Endothelial cell of umbilical vein (primary cell): ENCODE measurements around the gene TPK1. TPM values are rescaled to one million over a fixed set of nuclear protein-coding genes. Genes with fewer than 3 reads are reported as not detected.
A peak's percentile ranks its signal among the peaks of the same experiment; 100 is the strongest.

Experiments
- Bru-seq: library from RNA; stranded (reverse); fragments of 400-500 nt; gene quantifications from one replicate; lab custom pipeline; 2021; lab: Mats Ljungman, UMichigan
- BruChase-seq, 2 experiments: library from RNA; stranded (reverse); fragments of 400-500 nt; gene quantifications; one replicate each; lab custom pipeline; 2021; lab: Mats Ljungman, UMichigan
- BruUV-seq: library from RNA; stranded (reverse); fragments of 400-500 nt; replicated peaks from 2 replicates; lab custom pipeline; 2021; lab: Mats Ljungman, UMichigan
- CTCF ChIA-PET: fragments of 300-600, 350-600 bp; sonication (Branson Sonifier 250); formaldehyde crosslinking; loops from one replicate; lab custom pipeline; 2021; ENCODE audit warnings: antibody characterized with exemption, inconsistent platforms; lab: Charles Lee
- POLR2A ChIA-PET: fragments of 300-600, 350-600 bp; sonication (Branson Sonifier 250); formaldehyde crosslinking; loops from one replicate; lab custom pipeline; 2021; ENCODE audit warnings: antibody characterized with exemption, inconsistent platforms; lab: Charles Lee
- DNase-seq: peaks from one replicate; pipeline ENCODE4 v3.0.0-alpha.2; 2011; ENCODE audit warnings: low read depth, low spot score
- FAIRE-seq: peaks from 2 replicates; lab custom pipeline; 2011; peaks lifted over from hg19 to GRCh38; lab: Jason Lieb, UNC
- H2AFZ ChIP-seq: 2 replicates; pipeline ENCODE4 v1.6.0; 2012; ENCODE audit warnings: low read depth, low read length, control low read depth, inconsistent platforms
- H3K27ac ChIP-seq: 2 replicates; pipeline ENCODE4 v1.5.1; 2011; ENCODE audit warnings: low read depth, mild to moderate bottlenecking, control low read depth, low read length, moderate library complexity; ENCODE audit not compliant: insufficient read depth
- H3K27me3 ChIP-seq, 2 experiments: 2 replicates each; pipeline versions ENCODE4 v1.6.0 to v1.6.1; 2011; ENCODE audit warnings: low read length in 2 of 2, mixed read lengths in 1 of 2; ENCODE audit not compliant: control insufficient read depth in 2 of 2, insufficient read depth in 2 of 2
- H3K36me3 ChIP-seq, 2 experiments: 2 replicates in 1 of 2; 3 replicates in 1 of 2; pipeline ENCODE4 v1.5.1; 2011; ENCODE audit warnings: low read length in 2 of 2, mild to moderate bottlenecking in 1 of 2, moderate library complexity in 1 of 2; ENCODE audit not compliant: control insufficient read depth in 2 of 2, insufficient read depth in 2 of 2; ENCODE audit errors: extremely low read depth in 1 of 2
- H3K4me1 ChIP-seq: 3 replicates; pipeline ENCODE4 v1.5.1; 2011; ENCODE audit warnings: mild to moderate bottlenecking, low read length; ENCODE audit not compliant: control insufficient read depth, insufficient read depth; ENCODE audit errors: extremely low read depth
- H3K4me2 ChIP-seq: 2 replicates; pipeline ENCODE4 v1.6.1; 2011; ENCODE audit warnings: low read length, control low read depth, mixed read lengths; ENCODE audit not compliant: insufficient read depth
- H3K4me3 ChIP-seq, 3 experiments: fragments of 200-600 bp in 1 of 3; sonication (generic), shearing (Covaris generic) in 1 of 3; replicated peaks in 1 of 3; 2 replicates each; pipeline ENCODE4 v1.5.1; 2011 to 2016; ENCODE audit warnings: control low read depth in 3 of 3, low read length in 3 of 3, mild to moderate bottlenecking in 2 of 3, inconsistent platforms in 1 of 3, low read depth in 1 of 3, moderate library complexity in 1 of 3; ENCODE audit not compliant: insufficient read depth in 1 of 3
- H3K79me2 ChIP-seq: 2 replicates; pipeline ENCODE4 v1.6.0; 2012; ENCODE audit warnings: low read length, inconsistent platforms; ENCODE audit not compliant: control insufficient read depth, insufficient read depth
- H3K9ac ChIP-seq: replicated peaks from 2 replicates; pipeline ENCODE3; 2011; ENCODE audit warnings: low read length, control low read depth; ENCODE audit not compliant: insufficient read depth; ENCODE audit errors: extremely low read depth
- H3K9me1 ChIP-seq: replicated peaks from 3 replicates; pipeline ENCODE4 v1.6.0; 2011; ENCODE audit warnings: mild to moderate bottlenecking, low read length; ENCODE audit not compliant: control insufficient read depth, insufficient read depth; ENCODE audit errors: extremely low read depth
- H3K9me3 ChIP-seq: replicated peaks from 2 replicates; pipeline ENCODE4 v1.5.1; 2012; ENCODE audit warnings: low read length, inconsistent platforms; ENCODE audit not compliant: control insufficient read depth, insufficient read depth
- H4K20me1 ChIP-seq: replicated peaks from 2 replicates; pipeline ENCODE3; 2011; ENCODE audit warnings: mild to moderate bottlenecking, low read length; ENCODE audit not compliant: control insufficient read depth, insufficient read depth; ENCODE audit errors: extremely low read depth
- FOS ChIP-seq: IDR thresholded peaks from 2 replicates; pipeline ENCODE4 v1.6.1; 2011; ENCODE audit warnings: mild to moderate bottlenecking, low read length, moderate library complexity, borderline replicate concordance; ENCODE audit not compliant: insufficient read depth
- GATA2 ChIP-seq: IDR thresholded peaks from 2 replicates; pipeline ENCODE4 v1.7.0; 2011; ENCODE audit warnings: low read depth, mild to moderate bottlenecking, moderate library complexity, mixed read lengths, low read length; ENCODE audit not compliant: insufficient read length, insufficient read depth
- POLR2A ChIP-seq: IDR thresholded peaks from 2 replicates; pipeline ENCODE4 v1.6.1; 2012; ENCODE audit warnings: low read depth, mild to moderate bottlenecking, control low read depth, low read length
- POLR2AphosphoS5 ChIP-seq: IDR thresholded peaks from 2 replicates; pipeline ENCODE4 v1.6.1; 2012; ENCODE audit warnings: low read depth, mild to moderate bottlenecking, control low read depth, low read length, moderate library complexity; ENCODE audit not compliant: insufficient read depth
- dilution Hi-C: fragments of 300-500 bp; cut with MboI; formaldehyde crosslinking; loops from one replicate; pipeline ENCODE4 v1.15.0; 2019; ENCODE audit warnings: low sequenced_read_pairs; ENCODE audit not compliant: extremely low pct_ligation_motif_present
- intact Hi-C: fragments of 100-400 bp; cut with micrococcal nuclease; formaldehyde crosslinking; loops from one replicate; pipeline ENCODE4 v1.10.0; 2022
- long read RNA-seq: library from polyadenylated mRNA; stranded (forward); transcript quantifications from one replicate; pipeline ENCODE4 v2.0.0, GENCODE V29; 2021
- polyA minus RNA-seq, 3 experiments: library from RNA; depleted of rRNA, polyadenylated mRNA; stranded (reverse); fragments of >200 nt; gene quantifications; 1 replicate in 1 of 3; 2 replicates in 2 of 3; pipeline ENCODE4 v1.2.3, GENCODE V29; 2011
- polyA plus RNA-seq, 4 experiments: library from polyadenylated mRNA; depleted of rRNA in 3 of 4; stranded (reverse) in 3 of 4; unstranded in 1 of 4; fragments of >200 nt; gene quantifications; 2 replicates each; pipeline versions ENCODE4 v1.2.1 to v1.2.3, GENCODE V29; 2011 to 2012; ENCODE audit warnings: missing spikeins in 1 of 4
- total RNA-seq: library from RNA; stranded (reverse); gene quantifications from 2 replicates; pipeline ENCODE4 v1.2.3, GENCODE V29; 2021
- TF ChIP-seq, protein P1 (sequence below), 2 donors: IDR thresholded peaks; 1 replicate in 1 of 2; 2 replicates in 1 of 2; pipeline ENCODE4 v1.5.1; 2011; ENCODE audit warnings: low read length in 2 of 2, mild to moderate bottlenecking in 2 of 2, moderate library complexity in 2 of 2, control low read depth in 1 of 2, inconsistent platforms in 1 of 2, low read depth in 1 of 2; ENCODE audit not compliant: insufficient read depth in 1 of 2; ENCODE audit errors: extremely low read depth in 1 of 2
- TF ChIP-seq, protein P2 (sequence below): IDR thresholded peaks from 2 replicates; pipeline ENCODE4 v1.6.1; 2011; ENCODE audit not compliant: insufficient read depth, insufficient read length

The TPK1 gene
- total RNA-seq, result 8.3 and 9.3 TPM in 2 replicates
- 6.9 and 7.5 TPM in 2 replicates for polyA plus RNA-seq
- polyA plus RNA-seq (2011; cell fraction: cytosol; rRNA removed), result 6.1 and 6.6 TPM in 2 replicates
- 4.7 and 8.0 TPM in 2 replicates for polyA plus RNA-seq (2011; cell fraction: nucleus; rRNA removed)
- polyA plus RNA-seq (2012), result 7.4 and 10.3 TPM in 2 replicates
- 20.2 and 25.8 TPM in 2 replicates for polyA minus RNA-seq
- polyA minus RNA-seq (2011; cell fraction: cytosol; rRNA and poly(A)+ RNA removed), result 1.3 TPM
- polyA minus RNA-seq (2011; cell fraction: nucleus; rRNA and poly(A)+ RNA removed), result 24.5 and 26.4 TPM in 2 replicates
- Bru-seq, nascent RNA, result percentile 58 among the genes with signal in this experiment
- percentile 39 among the genes with signal in this experiment for BruChase-seq, experiment 1, labeled RNA remaining after a 6-hour chase
- BruChase-seq, experiment 2, labeled RNA remaining after a 2-hour chase, result percentile 45 among the genes with signal in this experiment
- long read RNA-seq, transcript TPK1-201 (9 exons, 2,439 nt), result major isoform, 5 of 15 reads
- long read RNA-seq, partial matches to known transcripts, result 1 of 15 reads
- long read RNA-seq, other reads (novel, unspliced or antisense), result 5 of 15 reads

DNA sequence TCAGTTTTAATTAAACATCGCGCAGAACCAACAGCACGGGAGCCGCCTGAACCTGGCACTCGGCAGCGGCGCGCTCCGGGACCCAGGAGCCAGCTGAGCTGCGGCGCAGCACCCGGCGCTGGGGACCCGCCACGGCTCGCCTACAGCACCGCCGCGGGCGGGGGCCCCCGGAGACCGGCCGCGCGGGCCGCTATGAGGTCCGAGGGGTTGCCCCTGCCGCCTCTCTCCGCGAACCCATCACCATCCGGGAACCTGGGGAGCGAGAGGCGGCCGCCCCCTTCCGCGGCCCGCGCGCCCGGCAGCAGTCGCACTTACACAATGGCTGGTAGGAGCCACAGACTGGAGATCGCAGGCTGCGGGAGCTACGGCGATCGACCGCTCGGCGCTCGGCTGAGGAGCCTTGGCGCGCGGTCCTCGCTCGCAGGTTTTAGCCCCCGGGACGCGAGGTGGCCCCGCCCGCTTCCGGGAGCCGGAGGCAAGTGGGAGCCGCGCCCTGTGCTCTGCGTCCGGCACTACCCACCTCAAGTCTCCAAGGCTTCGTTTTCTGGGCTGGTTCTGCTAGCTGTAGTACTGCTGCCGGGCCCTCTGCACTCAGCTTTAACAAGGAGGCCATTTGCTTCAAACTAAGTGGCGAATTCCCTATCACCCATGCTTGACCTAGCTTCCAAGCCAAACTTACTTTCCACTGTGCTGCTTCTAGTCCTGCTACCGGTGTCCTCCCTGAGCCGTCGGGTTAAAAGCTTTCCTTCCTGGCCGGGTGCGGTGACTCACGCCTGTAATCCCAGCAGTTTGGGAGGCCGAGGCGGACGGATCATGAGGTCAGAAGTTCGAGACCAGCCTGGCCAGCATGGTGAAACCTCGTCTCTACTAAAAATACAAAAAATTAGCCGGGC, at the start of gene TPK1:
Gene TPK1 (minus strand): TSS at position 402 of the 893 bp plus-strand sequence. CDS start 451 bp downstream, outside the sequence.
- H3K4me3 ChIP-seq, result peak within 1 kb of the TSS; percentile 45 to 97 (median 96)
- TF ChIP-seq POLR2AphosphoS5, result peak; percentile 98
- peak; percentile 48 for TF ChIP-seq FOS
- peak; percentile 82 for TF ChIP-seq POLR2A
- no peak for TF ChIP-seq GATA2
- TF ChIP-seq, protein P1, sequence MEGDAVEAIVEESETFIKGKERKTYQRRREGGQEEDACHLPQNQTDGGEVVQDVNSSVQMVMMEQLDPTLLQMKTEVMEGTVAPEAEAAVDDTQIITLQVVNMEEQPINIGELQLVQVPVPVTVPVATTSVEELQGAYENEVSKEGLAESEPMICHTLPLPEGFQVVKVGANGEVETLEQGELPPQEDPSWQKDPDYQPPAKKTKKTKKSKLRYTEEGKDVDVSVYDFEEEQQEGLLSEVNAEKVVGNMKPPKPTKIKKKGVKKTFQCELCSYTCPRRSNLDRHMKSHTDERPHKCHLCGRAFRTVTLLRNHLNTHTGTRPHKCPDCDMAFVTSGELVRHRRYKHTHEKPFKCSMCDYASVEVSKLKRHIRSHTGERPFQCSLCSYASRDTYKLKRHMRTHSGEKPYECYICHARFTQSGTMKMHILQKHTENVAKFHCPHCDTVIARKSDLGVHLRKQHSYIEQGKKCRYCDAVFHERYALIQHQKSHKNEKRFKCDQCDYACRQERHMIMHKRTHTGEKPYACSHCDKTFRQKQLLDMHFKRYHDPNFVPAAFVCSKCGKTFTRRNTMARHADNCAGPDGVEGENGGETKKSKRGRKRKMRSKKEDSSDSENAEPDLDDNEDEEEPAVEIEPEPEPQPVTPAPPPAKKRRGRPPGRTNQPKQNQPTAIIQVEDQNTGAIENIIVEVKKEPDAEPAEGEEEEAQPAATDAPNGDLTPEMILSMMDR (IDR thresholded peaks at IDR 0.05; ENCODE audit: extremely low read depth in 1 of 2, insufficient read depth in 1 of 2, low read depth in 1 of 2, low read length in 2 of 2), result no peak
- TF ChIP-seq, protein P2, sequence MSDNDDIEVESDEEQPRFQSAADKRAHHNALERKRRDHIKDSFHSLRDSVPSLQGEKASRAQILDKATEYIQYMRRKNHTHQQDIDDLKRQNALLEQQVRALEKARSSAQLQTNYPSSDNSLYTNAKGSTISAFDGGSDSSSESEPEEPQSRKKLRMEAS, result no peak
- H4K20me1 ChIP-seq, result no peaks in the 10 kb centered on the region
- intact Hi-C loops (loop anchor here (1.0 kb wide), 4 partner anchors 9 to 98 kb away; no protein-coding TSS in a partner anchor), dilution Hi-C loops (no loop called here)
- peak within 1 kb of the TSS; percentile 96 for H3K4me2 ChIP-seq
- H3K79me2 ChIP-seq, result no peaks in the 10 kb centered on the region
- peak within 1 kb of the TSS; percentile 99 for H2AFZ ChIP-seq
- no peaks in the 10 kb centered on the region for H3K9me3 ChIP-seq
- POLR2A ChIA-PET, result interaction anchor here (0.6 to 1.3 kb wide), 4 partner anchors 11 to 1823 kb away, joined by 3 to 5 read pairs (median 4); no protein-coding TSS in a partner anchor
- FAIRE-seq (peak; percentile 93), DNase-seq (peak; percentile 97)
- H3K27me3 ChIP-seq, result no peaks in the 10 kb centered on the region
- no peaks in the 10 kb centered on the region for H3K36me3 ChIP-seq
- CTCF ChIA-PET, result interaction anchor here (0.6 to 5.2 kb wide), 9 partner anchors 8 to 256 kb away, joined by 3 to 76 read pairs (median 6); no protein-coding TSS in a partner anchor
- H3K27ac ChIP-seq, result peak within 1 kb of the TSS; percentile 96
- H3K9me1 ChIP-seq, result no peaks in the 10 kb centered on the region
- peak within 1 kb of the TSS; percentile 94 for H3K9ac ChIP-seq
- TSS peak; percentile 72 for BruUV-seq
- peaks cover 5% of the 10 kb centered on the region for H3K4me1 ChIP-seq
